ENCODE data around the gene KIRREL1. TPM values are rescaled to one million over a fixed set of nuclear protein-coding genes. Genes with fewer than 3 reads are reported as not detected.

The KIRREL1 gene
- total RNA-seq = 95.4 and 131 TPM in 2 replicates

GRCh38 chr1:157993147-157993917, at the start of gene KIRREL1:
TSS of gene KIRREL1 (plus strand) at chr1:157993645. CDS start at chr1:157993677, 32 bp downstream.

Other genes starting within 250 kb of the KIRREL1 start
- not detected in 2 replicates for gene FCRL2, start 216.5 kb upstream of the KIRREL1 start, total RNA-seq
- gene FCRL1, start 173.5 kb upstream of the KIRREL1 start, total RNA-seq = not detected in 2 replicates
- gene CD5L, start 151.8 kb upstream of the KIRREL1 start, total RNA-seq = not detected in 2 replicates
- 5.3 and 8.0 TPM in 2 replicates for gene CD1D, start 187.2 kb downstream of the KIRREL1 start, total RNA-seq